ENCODE results near the gene KDM4B.
"Not testable (repeated sequence)": the region's sequence is repeated elsewhere in the genome, so short reads cannot be mapped to it uniquely, and the experiment has no call there.

Gene KDM4B

GRCh38 chr19:5154799-5155426 lies 186.0 kb downstream of the KDM4B start:
- DNase-seq, result no peak

GRCh38 chr19:5155586-5156210 lies 186.8 kb downstream of the KDM4B start:
- no peak for DNase-seq

GRCh38 chr19:5156231-5156986 lies 187.5 kb downstream of the KDM4B start:
- DNase-seq, result no peak

GRCh38 chr19:5157186-5157585 lies 188.3 kb downstream of the KDM4B start:
- no peak for DNase-seq

GRCh38 chr19:5158549-5159134 lies 189.7 kb downstream of the KDM4B start:
- not testable (repeated sequence) for DNase-seq

GRCh38 chr19:5160158-5160795 lies 191.4 kb downstream of the KDM4B start:
- DNase-seq, result not testable (repeated sequence)

GRCh38 chr19:5164845-5165696 lies 196.2 kb downstream of the KDM4B start:
- DNase-seq, result not testable (repeated sequence)

GRCh38 chr19:5165697-5166019 lies 196.7 kb downstream of the KDM4B start:
- DNase-seq, result no peak

GRCh38 chr19:5166262-5166661 lies 197.3 kb downstream of the KDM4B start:
- DNase-seq, result no peak

- DNase-seq, result no peak
These were observed 201.4 kb downstream of the KDM4B start for GRCh38 chr19:5170329-5170745.

- no peak for DNase-seq
These were observed 202.8 kb downstream of the KDM4B start for GRCh38 chr19:5171711-5172110.

GRCh38 chr19:5172859-5173630 lies 204.1 kb downstream of the KDM4B start:
- DNase-seq, result no peak

- DNase-seq, result no peak
These were observed 205.1 kb downstream of the KDM4B start for GRCh38 chr19:5173993-5174392.

- DNase-seq, result no peak
These were observed 209.0 kb downstream of the KDM4B start for GRCh38 chr19:5177745-5178450.

- no peak for DNase-seq
These were observed 209.9 kb downstream of the KDM4B start for GRCh38 chr19:5178841-5179240.

- DNase-seq, result no peak
These were observed 210.3 kb downstream of the KDM4B start for GRCh38 chr19:5179256-5179655.

- DNase-seq, result no peak
These were observed 212.4 kb downstream of the KDM4B start for GRCh38 chr19:5181329-5181728.

GRCh38 chr19:5182751-5183150 lies 213.8 kb downstream of the KDM4B start:
- DNase-seq, result no peak

- no peak for DNase-seq
These were observed 214.7 kb downstream of the KDM4B start for GRCh38 chr19:5183616-5184015.

- DNase-seq, result no peak
These were observed 216.0 kb downstream of the KDM4B start for GRCh38 chr19:5184930-5185329.
